HG02970 (cell line): Measurements from ENCODE around the gene ITIH5.
A peak's percentile ranks its signal among the peaks of the same experiment; 100 is the strongest.

Experiments used
- ATAC-seq: cut with Tn5 transposase; IDR thresholded peaks from one replicate; pipeline ENCODE4 v1.9.1; 2021; ENCODE audit warnings: mild to moderate bottlenecking, moderate library complexity, moderate number of reproducible peaks; ENCODE audit not compliant: unreplicated experiment, low FRiP score

Gene ITIH5

GRCh38 chr10:7558036-7558435 lies 108.7 kb downstream of the ITIH5 start:
- no peak for ATAC-seq

DNA sequence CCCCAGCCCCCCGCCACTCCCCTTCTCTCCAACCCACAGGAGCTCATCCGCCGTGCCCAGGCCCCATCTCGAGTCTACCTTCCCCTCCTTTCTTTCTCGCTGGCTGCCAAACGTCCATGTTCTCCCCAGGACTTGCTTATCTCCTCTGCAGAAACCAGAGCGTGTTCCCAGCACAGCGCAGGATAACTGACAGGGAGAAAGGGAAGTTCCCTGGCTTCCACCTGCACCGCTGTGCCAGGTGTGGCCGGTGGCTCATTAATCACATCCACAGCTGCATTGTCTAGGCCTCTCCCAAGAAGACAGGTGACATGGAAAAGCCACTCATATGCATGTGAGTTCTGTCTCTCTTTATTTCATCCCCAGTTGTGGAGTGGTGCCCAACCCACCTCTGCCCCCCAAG lies 113.2 kb downstream of the ITIH5 start:
- no peak for ATAC-seq

DNA sequence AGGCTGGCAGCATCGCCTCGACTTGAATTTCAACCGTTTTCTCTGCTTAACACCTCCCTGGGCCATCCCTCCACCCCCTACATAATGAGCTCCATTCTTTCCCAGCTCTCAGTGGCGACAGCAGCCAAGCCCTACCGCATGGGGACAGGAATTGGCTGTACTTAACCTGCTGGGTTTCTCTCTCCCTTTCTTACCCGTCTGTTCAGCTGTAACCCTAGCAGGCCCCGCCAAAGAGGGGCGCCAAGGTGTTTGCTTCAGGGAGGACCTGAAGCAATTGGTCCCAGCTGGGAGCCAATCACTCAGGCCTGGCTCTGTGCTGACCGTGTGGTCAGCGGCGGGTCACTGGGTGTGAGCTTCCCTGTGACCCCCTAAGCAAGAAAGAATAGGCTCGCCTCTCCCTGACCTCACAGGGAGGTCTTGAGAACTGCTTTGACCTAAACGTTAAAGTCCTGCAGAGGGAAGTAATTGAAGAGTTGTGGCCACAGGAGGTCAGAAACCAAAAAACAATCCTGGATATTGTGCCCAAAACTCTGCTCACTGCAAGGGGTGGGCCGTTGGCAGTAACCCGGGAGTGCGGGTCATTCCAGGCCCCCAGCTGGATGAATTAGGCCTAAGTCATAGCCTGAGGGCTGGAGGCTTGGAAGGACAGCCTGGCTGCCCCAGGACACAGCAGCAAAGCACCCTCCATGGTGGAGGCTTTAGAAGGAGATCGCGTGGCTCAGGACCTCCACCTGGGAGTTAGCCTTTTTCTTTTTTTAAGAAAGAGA lies 114.6 kb downstream of the ITIH5 start:
- no peak for ATAC-seq

GRCh38 chr10:7551289-7551688 lies 115.5 kb downstream of the ITIH5 start:
- ATAC-seq: no peak

- ATAC-seq: no peak
These were observed 116.8 kb downstream of the ITIH5 start for GRCh38 chr10:7550013-7550412.

DNA sequence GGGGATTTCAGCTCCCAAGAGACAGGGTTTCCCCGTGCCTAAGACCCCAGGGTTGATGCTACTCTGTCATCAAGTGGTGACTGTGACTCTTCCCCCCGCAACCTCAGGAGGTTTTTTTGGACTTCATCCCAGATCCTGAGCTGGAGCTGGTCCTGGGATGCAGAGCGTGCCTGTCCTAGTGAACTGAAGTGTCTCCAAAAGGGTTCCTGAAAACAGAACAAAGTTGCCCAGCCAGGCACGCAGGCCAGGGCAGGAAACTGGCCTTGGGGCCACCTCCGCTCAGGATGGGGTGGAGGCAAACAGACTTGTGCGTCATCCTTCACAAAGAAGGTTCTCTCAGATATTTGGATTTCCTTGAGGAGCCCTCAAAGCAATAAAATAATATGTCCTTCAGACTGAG lies 118.9 kb downstream of the ITIH5 start:
- no peak for ATAC-seq

DNA sequence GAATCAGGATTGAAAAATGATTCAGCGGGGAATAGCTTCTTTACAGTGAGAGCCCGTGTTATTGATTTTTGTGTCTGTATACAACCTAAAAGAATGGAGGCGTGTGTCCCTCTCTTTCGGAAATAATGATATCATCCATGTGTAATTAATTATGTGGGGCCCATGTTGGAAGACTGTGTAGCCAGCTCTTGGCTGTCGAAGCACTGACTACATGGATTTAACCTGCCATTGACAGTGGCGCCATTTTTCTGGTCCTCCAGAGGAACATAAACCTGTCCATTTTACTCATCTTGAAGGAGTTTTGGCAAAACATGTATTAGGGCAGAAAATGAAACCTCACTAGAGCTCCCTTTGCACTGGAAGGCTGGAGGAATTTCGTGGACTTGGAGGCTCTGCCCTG lies 119.6 kb downstream of the ITIH5 start:
- no peak for ATAC-seq

DNA sequence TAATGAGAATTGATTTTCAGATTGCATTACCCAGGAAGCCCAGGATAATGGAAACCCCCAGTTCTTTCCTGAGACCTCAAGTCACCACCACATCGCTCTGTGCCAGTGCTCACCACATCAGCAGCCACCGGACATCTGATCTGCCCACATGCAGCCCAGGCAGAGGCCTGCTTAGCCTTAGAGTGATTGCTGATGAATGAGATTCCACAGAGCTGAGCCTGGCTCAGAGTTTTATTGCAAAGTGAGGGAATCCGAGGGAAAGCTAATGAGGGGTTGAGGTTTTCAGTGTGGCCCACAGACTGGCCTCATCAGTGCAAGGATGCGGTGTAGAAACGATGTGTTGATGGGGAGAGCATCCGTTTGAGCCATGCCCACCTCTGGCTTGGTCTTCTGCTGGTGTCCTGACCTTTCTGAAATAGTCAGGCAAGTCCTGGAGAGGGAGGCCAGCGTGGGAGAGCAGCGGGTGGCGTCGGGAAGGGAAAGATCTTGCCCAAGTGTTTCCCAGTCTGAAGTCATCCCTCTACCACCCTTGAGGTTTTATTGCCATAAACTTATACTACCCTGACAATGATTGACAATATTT lies 120.3 kb downstream of the ITIH5 start:
- ATAC-seq: no peak

- ATAC-seq: no peak
These were observed 121.0 kb downstream of the ITIH5 start for GRCh38 chr10:7545792-7546191.

DNA sequence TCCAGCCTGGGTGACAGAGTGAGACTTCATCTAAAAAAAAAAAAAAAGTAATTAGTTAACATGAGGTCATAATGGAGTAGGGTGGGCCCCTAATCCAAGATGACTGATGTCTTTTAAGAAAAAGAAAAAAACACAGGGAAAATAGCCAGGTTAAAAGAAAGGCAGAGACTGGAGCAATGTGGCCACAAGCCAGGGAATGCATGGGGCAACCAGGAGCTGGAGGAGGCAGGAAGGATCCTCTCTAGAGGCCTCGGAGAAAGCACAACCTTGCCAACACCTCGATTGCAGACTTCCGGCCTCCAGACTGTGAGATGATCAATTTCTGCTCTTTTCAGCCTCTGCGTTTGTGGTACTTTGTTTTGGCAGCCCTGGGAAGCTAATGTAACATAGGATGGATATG lies 121.5 kb downstream of the ITIH5 start:
- no peak for ATAC-seq

GRCh38 chr10:7544203-7544602 lies 122.6 kb downstream of the ITIH5 start:
- no peak for ATAC-seq

GRCh38 chr10:7542189-7542914 lies 124.4 kb downstream of the ITIH5 start:
- no peak for ATAC-seq

GRCh38 chr10:7541137-7542087 lies 125.4 kb downstream of the ITIH5 start:
- no peak for ATAC-seq

- ATAC-seq: no peak
These were observed 127.7 kb downstream of the ITIH5 start for GRCh38 chr10:7538970-7539654.

GRCh38 chr10:7537126-7537525 lies 129.6 kb downstream of the ITIH5 start:
- ATAC-seq: no peak

DNA sequence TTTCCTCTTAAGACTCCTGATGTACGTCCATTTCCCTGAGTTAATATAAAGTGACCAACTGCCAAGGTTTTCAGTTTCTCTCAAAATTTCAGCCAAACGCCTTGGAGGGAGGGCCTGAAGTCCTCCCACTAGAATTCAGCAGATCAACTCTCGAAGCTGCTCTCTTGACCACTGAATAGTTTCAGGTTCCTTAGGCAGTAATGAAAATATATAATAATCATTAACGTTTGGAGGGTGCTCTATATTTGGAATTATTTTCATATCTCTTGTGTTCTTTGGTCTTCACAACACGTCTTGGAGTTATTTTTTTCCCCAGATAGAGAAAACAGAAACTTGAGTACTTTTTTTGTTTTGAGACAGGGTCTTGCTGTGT lies 132.3 kb downstream of the ITIH5 start:
- ATAC-seq: peak; percentile 80

GRCh38 chr10:7533657-7534479 lies 132.9 kb downstream of the ITIH5 start:
- ATAC-seq: peak; percentile 5

DNA sequence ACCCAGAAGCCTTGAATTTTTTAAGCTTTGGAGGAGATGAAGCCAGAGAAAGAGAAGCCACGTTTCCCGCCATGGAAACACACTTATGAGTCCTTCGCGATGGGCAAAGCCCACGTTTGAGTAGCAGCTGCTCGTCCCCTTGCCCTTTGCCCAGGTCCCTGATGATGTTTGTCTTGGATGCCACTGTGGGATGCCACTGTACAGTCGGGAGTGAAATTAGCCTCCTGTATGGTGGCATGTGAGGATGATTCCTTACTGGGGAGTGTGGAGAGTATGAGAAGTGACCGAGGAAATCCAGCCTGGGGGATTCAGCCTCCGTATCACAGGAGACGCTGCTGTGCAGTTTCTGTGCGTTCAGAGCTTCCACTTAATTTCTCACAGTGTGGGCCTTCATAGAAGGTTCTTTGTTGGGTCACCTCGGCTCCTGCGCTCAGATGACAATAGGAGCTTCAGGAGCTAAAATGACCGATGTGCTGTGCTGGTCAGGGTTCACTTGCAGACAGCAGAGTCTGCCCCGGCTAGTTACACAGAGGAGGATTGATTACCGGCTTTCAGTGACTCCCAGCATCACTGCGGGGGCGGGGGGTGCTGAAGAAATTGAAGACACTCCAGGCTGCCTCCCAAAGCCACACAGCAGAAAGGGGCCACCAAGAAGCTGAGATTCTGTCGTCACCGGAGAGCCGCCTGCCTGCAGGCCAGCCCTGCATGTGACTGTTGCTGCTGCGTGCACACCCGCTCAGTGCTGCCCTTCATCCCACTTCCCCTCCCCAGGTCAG lies 133.9 kb downstream of the ITIH5 start:
- ATAC-seq: no peak
